Measurements from ENCODE around the gene MYO7A.

Gene MYO7A

DNA sequence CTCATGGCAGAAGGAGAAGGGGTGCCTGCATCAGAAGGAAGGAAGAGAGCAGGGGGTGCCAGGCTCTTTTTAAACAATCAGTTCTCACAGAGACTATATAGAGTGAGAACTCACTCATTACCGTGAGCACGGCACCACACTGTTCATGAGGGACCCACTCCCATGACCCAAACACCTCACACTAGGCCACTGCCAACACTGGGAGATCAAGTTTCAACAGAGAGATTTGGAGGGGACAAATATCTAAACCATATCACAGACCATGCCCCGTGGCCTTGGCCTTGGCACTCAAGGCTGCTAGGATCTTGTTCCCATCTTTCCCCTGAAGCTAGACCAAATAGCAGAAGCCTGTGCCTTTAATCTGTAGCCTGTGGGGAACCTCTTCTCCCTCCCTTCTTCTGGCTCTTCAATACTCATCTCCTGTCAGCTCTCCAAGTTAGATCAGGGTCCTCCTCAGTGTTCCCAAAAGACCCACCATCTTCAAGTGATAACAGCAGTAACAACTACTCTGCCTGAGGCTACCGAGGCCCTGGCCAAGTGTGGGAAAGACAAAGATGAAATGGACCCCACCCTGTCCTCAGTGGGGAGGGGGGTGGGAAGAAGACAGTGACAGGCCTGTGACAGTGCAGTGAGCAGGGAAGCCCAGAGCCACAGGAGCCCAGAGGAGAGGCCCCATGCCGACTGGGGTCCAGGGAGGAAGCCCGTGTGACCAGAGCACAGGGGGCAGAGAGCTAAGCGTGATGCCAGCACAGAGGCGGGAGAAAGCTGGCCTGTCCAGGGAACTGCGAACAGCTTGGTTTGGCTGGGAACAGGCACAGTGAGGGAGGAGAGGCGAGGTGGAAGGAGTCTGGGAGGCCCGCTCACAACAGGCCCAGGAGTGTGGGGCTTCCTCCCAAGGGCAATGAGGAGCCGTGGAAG is 72.6 kb downstream of the MYO7A start:
- DNase-seq (ENCODE audit: low spot score), result no peak

DNA sequence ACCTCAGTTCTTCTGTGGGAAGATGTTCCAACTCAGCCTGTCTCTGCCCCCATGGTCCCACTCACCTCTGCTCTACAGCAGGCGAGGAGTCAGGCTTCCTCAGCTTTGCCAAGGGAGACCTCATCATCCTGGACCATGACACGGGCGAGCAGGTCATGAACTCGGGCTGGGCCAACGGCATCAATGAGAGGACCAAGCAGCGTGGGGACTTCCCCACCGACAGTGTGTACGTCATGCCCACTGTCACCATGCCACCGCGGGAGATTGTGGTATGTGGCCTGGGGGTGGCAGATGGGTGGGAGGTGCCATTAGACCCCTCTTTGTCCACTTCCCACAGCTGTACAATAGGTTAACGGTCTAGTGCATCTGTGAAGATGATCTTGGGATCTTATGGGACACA is 73.3 kb downstream of the MYO7A start:
- no peak for DNase-seq (ENCODE audit: low spot score)

DNA sequence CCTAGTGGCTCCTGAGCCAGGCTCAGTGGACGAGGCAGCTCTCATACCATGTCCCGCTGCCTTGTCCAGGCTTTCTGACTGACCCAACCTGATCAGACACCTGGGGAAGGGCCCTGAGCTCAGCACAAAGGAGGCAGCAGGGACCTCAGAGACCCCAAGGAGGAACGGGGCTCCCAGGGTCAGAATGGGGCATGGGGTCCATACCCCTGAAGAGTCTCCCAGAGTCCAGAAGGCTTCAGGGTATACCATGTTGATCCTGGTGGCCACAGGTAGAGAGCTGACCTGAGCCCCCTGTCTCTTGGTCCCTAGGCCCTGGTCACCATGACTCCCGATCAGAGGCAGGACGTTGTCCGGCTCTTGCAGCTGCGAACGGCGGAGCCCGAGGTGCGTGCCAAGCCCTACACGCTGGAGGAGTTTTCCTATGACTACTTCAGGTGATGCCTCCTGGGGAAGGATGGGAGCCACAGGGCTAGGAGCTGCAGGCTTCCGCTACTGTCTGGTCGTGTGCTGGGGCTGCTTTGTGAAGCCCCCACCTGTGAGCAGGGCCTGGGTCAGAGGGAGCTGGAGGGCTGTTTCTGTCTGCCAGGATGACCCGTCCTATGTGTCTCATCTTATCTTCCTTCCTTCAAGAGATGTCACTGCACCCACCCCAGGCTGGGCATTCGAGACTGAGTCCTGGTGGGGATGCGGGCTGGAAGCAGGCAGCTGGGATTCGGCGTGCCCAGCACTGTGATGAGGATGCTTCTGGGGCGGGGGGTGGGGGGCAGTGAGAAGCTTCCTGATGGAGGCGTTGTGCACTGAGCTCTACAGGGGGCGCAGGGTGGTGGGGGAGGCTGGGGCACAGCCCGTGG is 74.2 kb downstream of the MYO7A start:
- no peak for DNase-seq (ENCODE audit: low spot score)

DNA sequence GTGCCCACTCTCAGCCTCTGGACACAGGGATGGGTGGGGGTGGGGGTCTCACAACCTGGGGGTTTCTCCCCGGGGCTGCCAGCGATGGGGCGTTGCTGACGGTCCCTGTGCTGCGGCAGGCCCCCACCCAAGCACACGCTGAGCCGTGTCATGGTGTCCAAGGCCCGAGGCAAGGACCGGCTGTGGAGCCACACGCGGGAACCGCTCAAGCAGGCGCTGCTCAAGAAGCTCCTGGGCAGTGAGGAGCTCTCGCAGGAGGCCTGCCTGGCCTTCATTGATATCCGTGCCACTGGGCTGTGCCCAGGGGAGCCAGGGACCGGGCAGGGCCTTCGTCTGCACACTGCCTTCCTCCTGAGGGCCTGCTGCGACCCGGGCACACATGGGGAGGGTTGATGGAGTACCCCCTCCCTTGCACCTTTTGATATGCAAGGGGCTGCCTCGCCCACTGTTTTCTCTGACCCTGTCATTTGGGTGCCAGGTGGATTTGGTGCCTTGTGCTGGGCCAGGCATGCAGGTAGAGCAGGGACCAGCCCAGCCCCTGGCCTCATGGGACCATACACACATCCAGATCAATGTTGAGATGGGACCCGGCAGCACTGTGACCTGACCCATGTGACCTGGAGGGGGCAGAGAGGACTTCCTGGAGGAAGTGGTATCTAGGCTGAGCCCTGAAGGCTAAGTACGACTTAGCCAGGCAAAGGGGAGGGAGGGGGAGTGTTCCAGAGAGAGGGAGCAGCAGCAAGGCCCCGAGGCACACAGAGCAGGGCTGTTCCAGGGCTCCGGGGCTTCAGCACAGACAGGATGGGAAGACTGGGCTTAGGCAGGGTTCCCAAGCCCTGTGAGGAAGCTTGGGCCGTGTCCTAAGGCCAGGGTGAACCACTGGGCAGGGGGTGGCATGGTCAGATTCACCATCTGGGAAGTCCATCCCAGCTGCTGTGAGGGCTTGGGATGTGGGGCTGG is 75.2 kb downstream of the MYO7A start:
- no peak for DNase-seq (ENCODE audit: low spot score)

DNA sequence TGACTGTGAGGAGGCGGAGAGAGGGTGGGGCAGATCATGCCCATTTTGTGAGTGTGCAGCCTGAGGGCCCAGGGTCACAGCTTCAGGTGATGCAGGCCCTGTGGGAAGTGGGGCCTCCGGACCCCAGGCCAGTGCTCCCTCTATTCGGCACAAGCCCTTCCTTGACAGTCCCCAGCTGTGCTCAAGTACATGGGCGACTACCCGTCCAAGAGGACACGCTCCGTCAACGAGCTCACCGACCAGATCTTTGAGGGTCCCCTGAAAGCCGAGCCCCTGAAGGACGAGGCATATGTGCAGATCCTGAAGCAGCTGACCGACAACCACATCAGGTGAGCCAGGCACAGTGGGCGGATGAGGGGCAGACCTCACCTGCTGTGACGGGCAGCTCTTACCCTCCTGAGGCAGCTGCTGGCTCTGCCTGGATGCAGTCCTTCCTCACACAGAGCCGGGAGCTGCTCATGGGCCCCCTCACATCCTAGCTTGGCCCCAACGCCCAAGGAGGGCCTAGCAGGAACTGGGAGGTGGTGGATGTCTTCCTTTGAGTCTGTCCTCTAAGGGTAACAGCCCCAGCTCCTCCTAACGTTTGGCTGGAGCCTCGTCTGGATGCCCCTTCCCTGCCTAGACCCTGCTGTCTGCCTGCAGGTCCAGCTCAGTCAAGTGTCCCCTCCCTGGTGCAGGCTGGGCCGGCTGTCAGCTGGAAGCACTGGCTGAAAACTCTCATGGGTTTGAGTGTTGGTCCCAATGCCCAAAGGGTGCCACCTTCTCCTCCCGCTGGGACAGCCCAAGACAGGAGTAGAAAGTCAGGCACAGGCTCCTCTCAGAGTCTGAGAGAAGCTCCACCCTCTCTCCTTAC is 76.1 kb downstream of the MYO7A start:
- no peak for DNase-seq (ENCODE audit: low spot score)

DNA sequence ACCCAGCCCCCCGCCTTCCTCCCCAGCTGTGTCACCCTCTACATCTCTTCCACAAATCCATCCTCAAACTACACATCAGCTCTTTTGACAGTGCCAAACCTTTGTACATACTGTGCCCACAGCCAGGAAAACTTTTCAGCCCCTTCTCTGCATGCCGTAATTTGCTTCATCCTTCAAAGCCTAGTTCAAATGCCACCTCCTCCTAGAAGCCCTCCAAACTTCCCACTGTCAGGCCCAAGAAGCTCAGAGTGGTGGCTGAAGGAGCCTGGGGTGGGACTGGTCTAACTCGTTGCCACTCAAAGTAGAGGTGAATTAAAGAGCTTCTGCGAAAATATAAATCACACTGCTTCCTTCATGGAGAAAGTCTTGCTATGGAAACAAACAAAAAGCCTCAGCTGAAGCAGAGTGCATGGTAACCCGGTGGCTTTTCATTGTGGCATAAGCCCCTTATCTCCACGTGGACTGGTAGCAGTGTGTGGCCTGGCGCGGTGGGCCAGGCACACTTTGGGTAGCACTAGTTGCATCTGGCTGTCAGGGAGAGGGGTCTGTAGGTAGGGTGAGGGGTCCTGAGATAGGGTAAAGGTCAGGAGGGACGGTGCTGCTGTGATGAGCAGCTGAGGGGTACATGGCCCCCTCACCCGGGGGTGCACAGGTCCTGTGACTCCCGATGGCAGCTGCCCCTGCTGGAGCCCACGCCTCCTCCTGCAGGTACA is 76.9 kb downstream of the MYO7A start:
- no peak for DNase-seq (ENCODE audit: low spot score)

DNA sequence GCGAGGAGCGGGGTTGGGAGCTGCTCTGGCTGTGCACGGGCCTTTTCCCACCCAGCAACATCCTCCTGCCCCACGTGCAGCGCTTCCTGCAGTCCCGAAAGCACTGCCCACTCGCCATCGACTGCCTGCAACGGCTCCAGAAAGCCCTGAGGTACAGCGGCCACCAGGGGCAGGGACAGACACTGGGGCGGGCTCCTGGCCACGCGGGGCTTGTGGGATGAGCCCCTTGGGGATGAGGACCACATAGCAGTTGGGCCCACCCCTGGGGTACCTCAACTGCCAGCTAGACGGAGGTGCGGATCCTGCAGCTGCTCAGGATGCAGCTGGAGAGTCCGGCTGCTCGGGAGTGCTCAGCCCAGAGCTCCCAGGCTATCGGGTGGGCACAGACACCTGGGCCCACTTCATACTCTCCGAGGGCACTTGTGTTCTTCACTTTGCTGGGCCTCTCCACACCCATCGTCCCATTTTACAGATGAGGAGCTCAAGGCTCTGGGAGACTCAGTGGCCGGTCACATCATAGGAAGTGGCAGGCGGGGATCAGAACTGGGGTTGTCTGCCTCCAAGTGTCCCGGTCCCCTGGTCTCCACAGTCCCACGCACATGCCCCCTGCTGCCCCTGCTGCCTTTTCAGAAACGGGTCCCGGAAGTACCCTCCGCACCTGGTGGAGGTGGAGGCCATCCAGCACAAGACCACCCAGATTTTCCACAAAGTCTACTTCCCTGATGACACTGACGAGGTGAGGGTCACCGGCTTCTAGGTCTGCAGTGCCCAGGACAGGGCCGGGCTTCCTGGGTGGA is 77.6 kb downstream of the MYO7A start:
- DNase-seq (ENCODE audit: low spot score), result no peak

DNA sequence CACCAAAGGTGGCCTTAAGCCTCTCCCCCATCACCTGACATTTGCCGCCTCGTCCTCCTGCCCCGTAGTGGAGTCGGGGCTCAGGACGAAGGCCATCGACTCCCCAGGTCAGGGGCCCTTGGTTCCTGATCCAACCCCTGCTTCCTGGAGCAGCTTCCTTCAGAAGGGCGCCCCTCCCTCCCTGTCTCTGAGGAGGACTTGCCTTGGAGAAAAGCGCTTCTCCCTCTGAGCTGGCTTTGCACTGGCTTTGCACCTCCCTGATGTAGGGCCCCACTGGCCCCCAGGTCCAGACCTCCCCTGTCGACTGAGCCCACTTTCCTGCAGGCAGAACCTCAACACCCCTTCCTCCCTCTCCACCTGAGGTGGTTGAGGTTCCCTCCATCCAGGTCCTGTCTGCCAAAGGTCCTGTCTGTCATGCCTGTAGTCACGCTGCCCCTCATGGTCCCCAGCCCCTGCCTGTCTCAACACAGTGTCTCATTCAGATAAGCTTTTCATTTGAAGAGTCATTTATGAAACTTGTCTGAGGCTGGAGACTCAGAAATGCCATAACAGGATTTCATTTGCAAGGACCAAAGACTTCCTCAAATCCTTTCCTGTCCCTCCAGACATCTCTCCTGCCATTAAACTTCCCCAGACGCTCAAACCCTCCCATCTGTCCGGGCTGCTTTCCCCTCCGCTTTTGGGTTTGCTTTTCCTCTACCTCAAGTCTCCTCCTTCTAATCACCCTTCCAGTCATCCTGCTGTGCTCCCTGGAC is 78.4 kb downstream of the MYO7A start:
- no peak for DNase-seq (ENCODE audit: low spot score)

DNA sequence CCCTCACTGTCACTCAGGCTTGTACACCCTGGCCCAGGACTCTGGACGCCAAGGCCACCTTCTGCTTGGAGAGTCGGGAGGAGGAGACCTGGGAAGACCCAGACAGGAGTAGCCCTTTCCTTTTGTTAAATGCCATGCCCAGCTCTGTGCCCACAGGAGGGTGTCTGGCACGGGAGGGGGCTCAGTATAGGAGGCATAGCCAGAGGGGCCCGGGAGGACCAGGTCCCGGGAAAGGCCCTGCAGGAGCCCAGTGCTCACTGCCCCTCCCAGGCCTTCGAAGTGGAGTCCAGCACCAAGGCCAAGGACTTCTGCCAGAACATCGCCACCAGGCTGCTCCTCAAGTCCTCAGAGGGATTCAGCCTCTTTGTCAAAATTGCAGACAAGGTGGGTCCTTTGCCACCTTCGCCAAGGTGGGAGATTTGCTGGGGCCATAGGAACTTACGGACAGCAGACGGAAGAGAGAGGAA is 79.0 kb downstream of the MYO7A start:
- DNase-seq (ENCODE audit: low spot score), result no peak

DNA sequence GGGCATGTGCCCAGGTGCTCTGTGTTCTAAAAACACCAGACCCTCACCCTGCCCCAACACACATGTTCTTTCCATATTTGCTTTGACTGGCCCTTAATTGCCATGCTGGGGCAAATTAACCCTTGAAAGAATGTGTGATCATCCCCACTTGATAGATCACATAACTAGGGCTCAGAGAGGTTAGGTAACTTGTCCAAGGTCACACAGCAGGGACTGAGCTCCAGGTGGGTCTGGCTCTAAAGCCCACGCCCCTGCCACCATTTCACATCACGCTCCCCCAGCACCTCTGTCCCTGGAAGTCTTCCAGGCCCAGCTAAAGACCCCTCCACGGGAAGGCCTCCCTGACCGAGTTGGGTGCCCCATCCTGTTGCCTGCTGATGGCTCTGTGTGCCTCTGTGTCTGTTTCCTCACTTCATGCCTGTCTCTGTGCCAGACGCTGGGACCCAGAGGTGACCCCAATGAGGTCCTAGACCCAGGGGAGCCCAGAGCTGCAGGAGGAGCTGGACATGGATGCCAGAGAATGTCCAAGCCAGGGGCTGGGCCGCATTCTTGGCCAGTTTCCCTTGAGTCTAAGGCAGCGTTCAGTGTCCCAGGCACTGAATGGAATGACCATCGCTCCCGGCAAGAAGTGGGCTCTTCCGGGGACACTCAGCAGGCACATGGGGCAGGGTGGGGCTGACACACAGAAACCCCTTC is 79.7 kb downstream of the MYO7A start:
- DNase-seq (ENCODE audit: low spot score), result no peak

DNA sequence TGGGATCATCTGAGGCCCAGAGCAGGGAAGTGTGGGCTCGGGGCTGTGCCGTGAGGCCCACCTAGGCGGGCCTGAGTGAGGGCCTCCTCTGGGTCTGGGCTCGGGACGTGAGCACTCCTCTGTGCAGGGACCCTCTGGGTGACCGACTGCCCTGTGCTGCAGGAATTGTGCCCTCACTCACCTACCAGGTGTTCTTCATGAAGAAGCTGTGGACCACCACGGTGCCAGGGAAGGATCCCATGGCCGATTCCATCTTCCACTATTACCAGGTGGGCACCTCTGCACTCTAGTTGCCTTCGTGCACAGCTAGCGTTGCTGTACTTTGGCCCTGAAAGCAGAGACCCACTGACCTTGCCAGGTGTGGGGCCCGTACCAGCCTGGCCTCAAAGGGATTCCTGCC is 80.5 kb downstream of the MYO7A start:
- no peak for DNase-seq (ENCODE audit: low spot score)

DNA sequence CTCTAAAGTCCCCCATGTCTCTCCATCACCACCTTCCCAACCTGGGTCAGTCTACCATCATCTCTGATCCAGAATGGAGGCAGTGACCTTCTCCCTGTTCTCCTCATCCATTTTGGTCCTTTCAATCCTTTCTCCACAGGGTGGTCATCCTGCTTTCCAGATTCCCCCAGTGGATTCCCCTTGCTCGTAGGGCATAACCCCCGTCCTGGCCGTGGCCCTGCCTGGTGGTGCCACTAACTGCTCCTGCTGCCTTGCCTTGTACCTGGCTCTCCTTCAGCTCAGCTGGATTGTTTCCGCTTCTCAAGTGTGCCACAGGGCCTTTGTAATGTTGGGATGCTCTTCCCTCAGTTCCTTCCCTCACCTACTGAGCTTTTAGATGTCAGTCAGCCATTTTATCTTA is 81.6 kb downstream of the MYO7A start:
- no peak for DNase-seq (ENCODE audit: low spot score)

DNA sequence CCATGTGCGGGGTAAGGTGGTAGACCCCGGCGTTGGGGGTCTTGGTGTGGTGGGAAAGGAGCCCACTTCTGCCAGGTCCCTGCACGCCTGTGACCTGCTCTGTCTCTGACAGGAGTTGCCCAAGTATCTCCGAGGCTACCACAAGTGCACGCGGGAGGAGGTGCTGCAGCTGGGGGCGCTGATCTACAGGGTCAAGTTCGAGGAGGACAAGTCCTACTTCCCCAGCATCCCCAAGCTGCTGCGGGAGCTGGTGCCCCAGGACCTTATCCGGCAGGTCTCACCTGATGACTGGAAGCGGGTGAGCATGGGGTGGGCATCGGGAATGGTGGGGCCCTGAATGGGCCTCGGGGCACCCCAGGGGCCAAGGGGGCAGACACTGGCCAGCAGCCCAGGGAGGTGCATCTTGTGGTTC is 83.0 kb downstream of the MYO7A start:
- no peak for DNase-seq (ENCODE audit: low spot score)

DNA sequence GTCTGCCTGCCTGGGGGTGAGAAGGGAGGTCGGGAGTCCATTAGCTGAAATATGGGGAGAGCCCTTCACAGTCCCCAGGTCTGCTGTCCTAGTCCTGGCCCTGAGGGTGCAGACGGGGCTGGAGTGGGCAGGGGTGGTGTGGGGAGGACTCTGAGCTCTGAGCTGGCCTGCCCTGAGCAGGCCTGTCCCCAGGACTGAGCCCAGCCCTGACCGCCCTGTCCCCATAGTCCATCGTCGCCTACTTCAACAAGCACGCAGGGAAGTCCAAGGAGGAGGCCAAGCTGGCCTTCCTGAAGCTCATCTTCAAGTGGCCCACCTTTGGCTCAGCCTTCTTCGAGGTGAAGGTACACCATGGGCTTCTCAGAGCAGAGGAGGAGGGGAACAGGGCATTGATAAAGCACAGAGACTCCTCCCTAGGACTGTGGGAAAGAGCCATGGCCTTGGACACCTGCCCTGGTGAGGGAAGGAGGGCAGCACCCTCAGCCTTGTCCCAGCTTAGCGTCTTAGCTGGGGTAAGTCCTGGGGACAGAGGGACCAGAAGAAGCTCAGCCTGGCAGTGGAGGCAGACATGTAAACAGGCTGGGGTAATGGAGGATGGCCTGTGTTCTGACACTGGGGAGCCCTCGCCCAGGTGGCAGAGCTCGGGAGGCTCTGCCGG is 83.7 kb downstream of the MYO7A start:
- DNase-seq (ENCODE audit: low spot score), result no peak

DNA sequence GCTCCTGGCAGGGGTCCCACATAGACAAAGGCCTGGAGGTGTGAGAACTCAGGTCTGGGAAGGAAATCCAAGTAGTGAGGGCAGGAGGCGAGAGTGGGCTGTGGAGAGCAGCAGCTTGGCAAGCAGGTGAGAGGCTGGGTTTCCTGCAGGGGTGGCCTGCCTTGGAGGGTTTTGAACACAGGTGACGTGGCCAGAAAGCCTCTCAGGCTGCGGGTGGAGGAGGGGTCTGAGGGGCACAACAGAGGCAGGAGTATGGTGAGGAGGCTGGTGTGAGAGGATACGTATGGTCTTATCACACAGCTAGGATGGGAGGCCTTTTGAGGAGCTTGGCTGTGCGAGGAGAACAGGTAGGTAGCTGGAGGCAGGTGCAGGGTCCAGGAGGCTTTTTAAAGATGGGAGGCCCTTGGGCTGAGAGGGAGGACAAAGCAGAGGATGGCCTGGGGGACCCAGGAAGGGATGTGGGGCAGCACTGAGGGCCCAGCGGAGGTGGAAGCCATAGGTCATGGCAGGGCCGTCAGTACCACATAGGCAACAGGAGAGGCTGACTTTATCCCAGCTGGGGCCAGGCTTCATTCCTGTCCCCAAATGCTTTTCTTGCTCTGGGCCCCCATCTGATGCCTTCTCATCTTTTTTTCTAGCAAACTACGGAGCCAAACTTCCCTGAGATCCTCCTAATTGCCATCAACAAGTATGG is 84.4 kb downstream of the MYO7A start:
- DNase-seq (ENCODE audit: low spot score), result no peak

DNA sequence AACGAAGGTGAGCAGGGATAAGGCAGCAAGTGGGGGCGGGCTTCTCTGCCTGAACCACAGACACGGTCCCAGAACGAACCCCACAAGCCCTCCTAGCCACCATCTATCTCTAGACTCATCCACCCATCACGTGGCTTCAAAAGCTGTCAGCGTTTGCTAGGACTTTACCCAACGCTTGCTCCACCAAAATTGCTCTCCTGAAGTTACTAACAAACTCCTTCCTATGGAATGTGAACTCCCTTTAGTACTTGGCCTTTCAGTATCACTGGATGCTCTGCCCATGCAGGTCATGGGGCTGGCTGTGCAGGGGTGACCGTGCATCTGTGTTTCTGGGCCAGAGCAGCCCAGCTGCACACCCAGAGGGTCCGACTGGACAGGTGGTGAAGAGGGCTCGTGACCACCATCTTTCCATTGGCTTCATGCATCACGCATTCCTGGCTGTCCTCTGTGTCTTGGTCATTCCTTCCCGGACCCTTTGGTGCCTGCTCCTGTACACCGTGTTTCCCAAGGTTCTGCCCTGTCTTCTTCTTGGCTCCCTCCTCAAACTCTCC is 85.1 kb downstream of the MYO7A start:
- no peak for DNase-seq (ENCODE audit: low spot score)
